ENCODE results near the gene SPRYD3. TPM values are rescaled to one million over a fixed set of nuclear protein-coding genes. Genes with fewer than 3 reads are reported as not detected.
A peak's percentile ranks its signal among the peaks of the same experiment; 100 is the strongest.
"Not testable (repeated sequence)": the region's sequence is repeated elsewhere in the genome, so short reads cannot be mapped to it uniquely, and the experiment has no call there.

The SPRYD3 gene
- total and polyA plus RNA-seq, 2 experiments from 2014 or later, result 4.3 to 5.4 TPM

GRCh38 chr12:53112431-53112830 is 33.2 kb upstream of the SPRYD3 start:
- ATAC-seq; H3K4me1 ChIP-seq (ENCODE audit: insufficient read depth); H2AFZ ChIP-seq; H3F3A ChIP-seq (replicated peaks; ENCODE audit: low read depth); H4K20me1 ChIP-seq (replicated peaks; ENCODE audit: insufficient read depth); H3K79me2 ChIP-seq (replicated peaks; ENCODE audit: insufficient read depth); H3K9me2 ChIP-seq (ENCODE audit: insufficient read depth); H3K4me3 Mint-ChIP-seq; H3K4me3 ChIP-seq; H3K36me3 Mint-ChIP-seq (ENCODE audit: low read depth); H3K27me3 ChIP-seq (ENCODE audit: insufficient read depth); H3K27me3 Mint-ChIP-seq (ENCODE audit: insufficient read depth, low read depth, poor library complexity); H3K27ac Mint-ChIP-seq; H3K4me1 Mint-ChIP-seq; DNase-seq (ENCODE audit: low spot score); H3K36me3 ChIP-seq (ENCODE audit: insufficient read depth); H3K27ac ChIP-seq (ENCODE audit: low read depth); H3K4me2 ChIP-seq: not testable (repeated sequence)
- peaks cover 14% of the 10 kb centered on the region; the same call in 2 of the 3 replicates for H3K9me3 Mint-ChIP-seq

GRCh38 chr12:53107122-53107521 is 27.9 kb upstream of the SPRYD3 start:
- Histone ChIP-seq H4K20me1 (replicated peaks; ENCODE audit: insufficient read depth) (no peaks in the 10 kb centered on the region), H3K4me3 (no peak overlapping the region; the same call in 1 of the 2 replicates), H3K4me2 (peak overlapping the region; percentile 64), H3K27me3 (ENCODE audit: insufficient read depth) (no peaks in the 10 kb centered on the region), H3K36me3 (ENCODE audit: insufficient read depth) (no peaks in the 10 kb centered on the region; the same call in 1 of the 2 replicates), H3F3A (replicated peaks; ENCODE audit: low read depth) (no peaks in the 10 kb centered on the region), H3K9me2 (ENCODE audit: insufficient read depth) (no peaks in the 10 kb centered on the region), H3K27ac (ENCODE audit: low read depth) (no peak overlapping the region), H3K79me2 (replicated peaks; ENCODE audit: insufficient read depth) (no peaks in the 10 kb centered on the region), H3K4me1 (ENCODE audit: insufficient read depth) (peaks cover 20% of the 10 kb centered on the region), H2AFZ (peak overlapping the region; percentile 63; the same call in 1 of the 2 replicates)
- no peak overlapping the region for H3K4me3 Mint-ChIP-seq
- no peak overlapping the region for H3K27ac Mint-ChIP-seq
- H3K9me3 Mint-ChIP-seq, result peaks cover 14% of the 10 kb centered on the region; the same call in 2 of the 3 replicates
- peaks cover 13% of the 10 kb centered on the region for H3K27me3 Mint-ChIP-seq (ENCODE audit: insufficient read depth, low read depth, poor library complexity)
- DNase-seq (ENCODE audit: low spot score) (no peak), ATAC-seq (no peak; the same call in 2 of the 3 replicates)
- H3K36me3 Mint-ChIP-seq (ENCODE audit: low read depth), result peaks cover 3% of the 10 kb centered on the region; the same call in 1 of the 3 replicates
- H3K4me1 Mint-ChIP-seq, result peaks cover 25% of the 10 kb centered on the region
- TF ChIP-seq NANOG (IDR thresholded peaks at IDR 0.05; ENCODE audit: borderline replicate concordance) (no peak), EZH2phosphoT487 (IDR thresholded peaks at IDR 0.05; ENCODE audit: unreplicated experiment) (no peak), ZNF462 (CRISPR knock-in tag; IDR thresholded peaks at IDR 0.05) (no peak), REST (IDR thresholded peaks at IDR 0.05; ENCODE audit: unreplicated experiment) (no peak), ETS1 (IDR thresholded peaks at IDR 0.05) (no peak), JUNB (IDR thresholded peaks at IDR 0.05; ENCODE audit: unreplicated experiment) (no peak), STAT1 (IDR thresholded peaks at IDR 0.05; ENCODE audit: unreplicated experiment) (no peak), CREB1 (CRISPR knock-in tag; IDR thresholded peaks at IDR 0.05; ENCODE audit: low read depth) (no peak), ZNF331 (CRISPR knock-in tag; IDR thresholded peaks at IDR 0.05; ENCODE audit: low read depth) (no peak), ZNF114 (CRISPR knock-in tag; IDR thresholded peaks at IDR 0.05) (no peak)

Measured in GM23338 (cell line).